Fibroblast of pulmonary artery (primary cell): ENCODE results near the gene NOTCH4.

Experiments
- DNase-seq: peaks from one replicate; pipeline ENCODE4 v3.0.0-alpha.2; 2010; ENCODE audit warnings: low read depth
- H3K4me3 ChIP-seq: replicated peaks from 2 replicates; pipeline ENCODE4 v1.5.1; 2011; ENCODE audit warnings: low read depth, mild to moderate bottlenecking, control low read depth, low read length, moderate library complexity
- TF ChIP-seq, protein P1 (sequence below): IDR thresholded peaks from 2 replicates; pipeline ENCODE4 v1.5.1; 2011; ENCODE audit warnings: mild to moderate bottlenecking, control low read depth, low read length, inconsistent platforms; ENCODE audit errors: missing control alignments

Gene NOTCH4

DNA sequence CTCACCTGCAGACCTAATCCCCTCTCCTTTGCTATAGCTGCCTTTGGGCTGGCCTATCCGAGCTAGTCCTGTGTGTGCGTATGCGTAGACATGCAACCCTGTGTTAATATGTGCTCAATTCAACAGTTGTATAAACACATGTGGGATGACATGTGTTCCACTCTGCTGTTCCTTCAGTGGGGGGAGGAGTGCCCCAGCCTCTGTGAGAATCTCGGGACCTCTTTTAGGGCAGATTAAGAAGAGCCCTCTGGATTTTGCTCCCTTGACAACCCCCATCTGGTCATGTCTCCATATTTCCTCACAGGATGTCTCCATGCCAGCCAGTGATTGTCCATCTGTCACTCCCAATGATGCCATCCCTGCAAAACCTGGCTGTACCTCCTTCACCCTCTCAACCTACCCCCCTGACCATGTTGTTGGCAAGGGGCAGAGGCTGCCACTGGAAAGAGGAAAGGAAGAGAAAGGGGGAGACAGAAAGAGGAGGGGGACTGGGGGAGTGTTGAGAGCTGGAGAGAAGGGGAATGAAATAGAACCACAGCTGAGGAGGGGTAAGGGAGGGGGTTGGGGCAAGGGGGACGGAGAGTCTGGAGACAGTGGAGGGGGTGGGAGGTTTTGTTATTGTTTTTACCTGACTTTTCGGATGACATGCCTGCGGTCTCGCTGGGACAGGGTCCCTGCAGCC is 72.5 kb downstream of the NOTCH4 start:
- DNase-seq, result no peak
- TF ChIP-seq, protein P1, sequence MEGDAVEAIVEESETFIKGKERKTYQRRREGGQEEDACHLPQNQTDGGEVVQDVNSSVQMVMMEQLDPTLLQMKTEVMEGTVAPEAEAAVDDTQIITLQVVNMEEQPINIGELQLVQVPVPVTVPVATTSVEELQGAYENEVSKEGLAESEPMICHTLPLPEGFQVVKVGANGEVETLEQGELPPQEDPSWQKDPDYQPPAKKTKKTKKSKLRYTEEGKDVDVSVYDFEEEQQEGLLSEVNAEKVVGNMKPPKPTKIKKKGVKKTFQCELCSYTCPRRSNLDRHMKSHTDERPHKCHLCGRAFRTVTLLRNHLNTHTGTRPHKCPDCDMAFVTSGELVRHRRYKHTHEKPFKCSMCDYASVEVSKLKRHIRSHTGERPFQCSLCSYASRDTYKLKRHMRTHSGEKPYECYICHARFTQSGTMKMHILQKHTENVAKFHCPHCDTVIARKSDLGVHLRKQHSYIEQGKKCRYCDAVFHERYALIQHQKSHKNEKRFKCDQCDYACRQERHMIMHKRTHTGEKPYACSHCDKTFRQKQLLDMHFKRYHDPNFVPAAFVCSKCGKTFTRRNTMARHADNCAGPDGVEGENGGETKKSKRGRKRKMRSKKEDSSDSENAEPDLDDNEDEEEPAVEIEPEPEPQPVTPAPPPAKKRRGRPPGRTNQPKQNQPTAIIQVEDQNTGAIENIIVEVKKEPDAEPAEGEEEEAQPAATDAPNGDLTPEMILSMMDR, result no peak
- H3K4me3 ChIP-seq, result peak overlapping the region; percentile 96

DNA sequence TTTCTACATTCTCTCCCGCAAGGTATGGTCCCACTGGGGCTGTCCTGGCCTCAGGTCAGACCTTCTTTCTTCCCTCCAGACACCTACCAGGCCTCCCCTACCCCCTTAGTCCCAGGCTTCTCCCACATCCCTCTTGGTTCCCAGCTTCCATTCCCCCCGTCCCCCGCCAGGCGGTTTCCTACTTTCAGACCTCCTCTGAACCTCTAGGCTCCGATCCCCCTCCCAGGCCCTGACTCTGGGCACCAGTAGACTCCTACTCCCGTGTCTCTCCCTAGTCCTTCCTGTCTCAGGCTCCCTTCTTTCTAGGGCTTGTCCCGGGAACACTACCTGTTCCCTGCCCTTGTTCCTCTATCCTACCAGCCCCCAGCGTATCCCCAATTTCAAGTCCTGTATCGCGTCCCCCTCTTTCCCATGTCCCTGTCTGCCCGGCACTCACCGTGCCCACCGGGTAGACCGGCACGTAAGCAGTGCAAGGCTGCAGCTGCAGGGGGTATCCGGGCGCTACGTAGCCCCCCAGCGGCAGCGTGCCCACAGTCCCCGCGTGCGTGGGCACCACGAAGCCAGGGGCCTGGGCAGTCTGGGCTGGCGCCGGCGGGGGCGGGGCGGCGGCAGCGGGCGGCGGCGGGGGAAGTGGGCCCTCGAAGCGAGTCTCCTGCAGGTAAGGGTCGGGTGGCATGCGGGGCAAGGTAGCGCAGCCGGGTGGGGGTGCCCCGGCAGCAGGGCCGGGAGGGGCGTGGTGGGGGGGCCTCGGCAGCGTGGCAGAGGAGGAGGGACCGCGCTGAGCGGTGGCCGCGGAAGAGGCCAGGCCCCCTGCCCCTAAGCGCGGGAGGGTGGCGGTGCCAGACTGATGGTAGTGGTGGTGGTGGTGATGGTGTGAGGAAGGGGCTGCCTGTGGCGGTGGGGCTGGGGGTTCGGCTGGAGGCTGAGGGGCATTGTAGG is 73.7 kb downstream of the NOTCH4 start:
- DNase-seq, result no peak
- H3K4me3 ChIP-seq, result no peak overlapping the region

DNA sequence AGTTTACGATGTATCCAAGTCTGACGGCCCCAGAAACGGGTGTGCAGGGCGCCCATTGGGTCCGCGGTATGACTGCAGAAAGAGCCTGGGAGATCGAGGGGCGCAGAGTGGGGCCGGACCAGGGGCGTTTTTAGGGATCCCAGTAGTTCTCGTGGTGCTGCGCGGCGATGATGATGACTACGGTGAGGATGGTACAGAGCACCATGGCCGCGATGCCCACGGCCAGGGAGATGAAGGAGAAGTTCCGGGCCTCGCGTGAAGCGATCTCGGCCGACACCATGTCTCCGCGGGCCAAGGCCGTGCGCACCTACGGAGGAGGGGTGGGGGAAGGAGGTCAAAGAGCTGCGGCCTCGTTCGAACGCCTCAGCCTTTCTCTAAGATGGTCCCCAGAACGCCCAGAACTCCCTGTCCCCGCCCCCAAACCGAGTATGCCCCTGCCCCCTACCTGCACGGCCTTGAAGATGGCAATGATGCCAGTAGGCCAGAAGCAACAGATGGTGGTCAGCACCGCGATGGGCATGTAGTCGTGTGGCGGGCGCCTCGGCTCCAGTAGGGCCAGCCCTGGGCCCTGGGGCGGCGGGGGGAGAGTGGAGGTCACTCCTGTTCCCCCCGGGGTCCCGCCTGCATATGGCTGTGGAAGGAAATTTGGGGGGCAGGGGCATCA is 74.6 kb downstream of the NOTCH4 start:
- no peak for DNase-seq
- TF ChIP-seq, protein P1, result no peak
- H3K4me3 ChIP-seq, result no peak overlapping the region

More for the DNA sequence above, 73.7 kb downstream of the NOTCH4 start:
- TF ChIP-seq, protein P1, result no peak

DNA sequence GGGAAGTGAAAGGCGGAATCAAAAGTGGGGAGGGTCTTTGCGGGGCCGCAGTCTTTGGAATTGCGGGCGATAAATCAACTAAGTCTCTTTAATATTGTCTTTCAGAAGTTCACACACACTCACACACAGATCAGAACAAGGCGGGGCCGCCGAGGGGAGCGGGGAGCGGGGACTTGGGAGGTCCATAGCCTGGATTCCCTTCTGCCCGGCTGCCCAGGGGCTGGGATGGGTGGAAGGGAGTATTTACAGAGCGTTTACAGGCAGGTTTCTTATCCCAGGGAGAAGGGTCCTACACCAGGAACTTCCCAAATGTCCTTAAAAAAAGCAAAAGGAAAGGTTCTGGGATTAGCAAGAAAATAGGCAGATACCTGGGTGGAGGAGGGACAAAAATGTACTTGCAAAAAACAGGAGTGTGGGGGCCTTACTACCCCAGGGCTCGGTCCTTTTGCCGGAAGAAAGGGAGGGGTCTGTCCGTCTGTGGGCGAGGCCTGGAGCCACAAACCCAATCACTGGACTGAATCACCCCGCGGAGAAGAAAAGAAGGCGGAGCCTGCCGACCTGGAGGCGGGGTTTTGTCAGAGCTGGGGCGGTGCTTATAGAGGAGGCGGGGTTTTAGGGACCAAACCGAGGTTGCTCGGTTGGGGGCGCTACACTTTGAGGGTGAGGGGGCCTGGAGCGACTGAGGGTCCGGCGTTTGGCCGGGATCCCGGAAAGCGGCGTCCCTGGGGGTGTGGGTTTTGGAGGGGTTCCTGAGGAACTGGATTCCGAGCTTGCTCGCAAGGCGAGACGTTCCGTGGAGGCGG is 75.4 kb downstream of the NOTCH4 start:
- no peak for DNase-seq
- H3K4me3 ChIP-seq, result no peak overlapping the region
- TF ChIP-seq, protein P1, result no peak

DNA sequence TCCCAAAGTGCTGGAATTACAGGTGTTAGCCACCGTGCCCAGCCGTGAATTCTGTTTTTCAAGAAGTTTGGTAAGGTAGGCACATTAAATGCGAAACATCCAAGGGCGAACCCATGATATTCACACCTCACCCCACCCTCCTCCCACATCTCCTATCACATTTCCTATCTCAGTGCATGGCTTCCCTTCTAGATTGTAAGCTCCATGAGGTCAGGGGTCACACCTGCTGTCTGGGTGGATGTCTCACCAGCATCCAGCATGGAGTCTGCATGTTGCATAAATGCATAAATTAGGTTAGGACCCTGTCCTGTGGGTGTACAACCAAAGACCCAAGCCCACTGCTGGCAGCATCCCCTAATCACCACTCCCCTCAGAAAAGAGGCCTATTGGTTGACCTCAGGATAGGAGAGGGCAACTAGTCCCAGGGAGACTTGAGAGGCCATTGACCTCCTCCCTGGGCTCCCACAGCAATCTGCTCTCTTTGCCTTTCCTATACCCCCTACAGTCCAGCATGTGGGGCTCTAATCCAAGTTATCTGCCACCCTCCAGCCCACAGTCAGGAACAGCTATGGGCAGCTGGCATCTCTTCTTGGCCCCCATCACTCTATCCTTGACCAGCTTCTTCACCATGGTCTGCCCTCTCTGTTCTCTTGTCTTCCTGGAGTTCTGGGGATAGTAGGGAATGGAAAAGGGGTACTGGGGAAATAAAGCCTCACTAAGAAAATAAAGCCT is 76.3 kb downstream of the NOTCH4 start:
- TF ChIP-seq, protein P1, result no peak
- no peak overlapping the region for H3K4me3 ChIP-seq

DNA sequence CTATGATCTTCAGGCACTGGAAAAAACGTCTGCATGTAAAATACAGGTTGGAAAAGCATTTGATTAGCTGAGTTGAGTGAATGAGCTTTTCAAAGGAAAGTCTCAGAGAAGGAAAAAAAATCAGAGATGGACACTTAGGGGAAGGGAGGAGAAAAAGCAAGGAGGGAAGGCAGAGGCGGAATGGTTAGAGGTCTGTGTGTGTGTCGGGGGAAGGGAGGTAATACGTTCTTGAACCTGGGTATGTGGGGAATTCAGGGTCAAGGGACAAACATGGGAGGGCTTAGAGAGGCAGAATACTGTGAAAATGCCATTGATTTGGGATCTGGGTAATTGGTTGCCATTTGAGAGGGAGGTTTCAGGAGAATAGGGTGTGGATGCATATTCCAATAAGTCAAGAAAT is 77.2 kb downstream of the NOTCH4 start:
- TF ChIP-seq, protein P1, result no peak
- H3K4me3 ChIP-seq, result no peak overlapping the region
- DNase-seq, result no peak

More for the DNA sequence above, 76.3 kb downstream of the NOTCH4 start:
- no peak for DNase-seq
